Activated T-cell treated with anti-CD3 and anti-CD28 coated beads for 24 hours (primary cell): ENCODE data around the gene OR2L2.
"Not testable (repeated sequence)": the region's sequence is repeated elsewhere in the genome, so short reads cannot be mapped to it uniquely, and the experiment has no call there.

Experiments
- DNase-seq: peaks from one replicate; pipeline ENCODE4 v3.0.0-alpha.2; 2020; ENCODE audit warnings: low read depth

Gene OR2L2

GRCh38 chr1:248029770-248030169 lies at the start of gene OR2L2:
Gene OR2L2 (plus strand): TSS chr1:248030070. CDS start chr1:248038268, 8,198 bp downstream.
- DNase-seq = no peak

- no peak for DNase-seq
These were observed 36.9 kb upstream of the OR2L2 start for GRCh38 chr1:247992986-247993385.

DNA sequence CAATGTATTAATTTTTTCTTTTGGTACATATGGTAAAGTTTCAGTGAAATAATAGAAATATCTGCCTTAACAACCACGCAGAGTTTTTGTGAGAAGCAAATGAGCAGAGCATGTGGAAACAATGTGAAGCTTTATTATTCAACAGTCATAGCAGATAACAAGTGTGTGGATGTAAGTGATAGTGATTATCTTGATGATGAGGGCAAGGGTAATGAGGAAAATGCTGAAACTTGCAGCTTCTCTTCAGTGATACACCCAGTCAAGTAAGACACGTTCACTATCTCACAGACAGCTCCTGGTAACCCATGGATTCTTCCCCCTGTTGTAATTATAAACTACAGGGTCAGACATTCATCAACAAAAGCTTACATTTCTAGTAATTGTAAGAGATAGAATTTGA lies 31.1 kb upstream of the OR2L2 start:
- no peak for DNase-seq

DNA sequence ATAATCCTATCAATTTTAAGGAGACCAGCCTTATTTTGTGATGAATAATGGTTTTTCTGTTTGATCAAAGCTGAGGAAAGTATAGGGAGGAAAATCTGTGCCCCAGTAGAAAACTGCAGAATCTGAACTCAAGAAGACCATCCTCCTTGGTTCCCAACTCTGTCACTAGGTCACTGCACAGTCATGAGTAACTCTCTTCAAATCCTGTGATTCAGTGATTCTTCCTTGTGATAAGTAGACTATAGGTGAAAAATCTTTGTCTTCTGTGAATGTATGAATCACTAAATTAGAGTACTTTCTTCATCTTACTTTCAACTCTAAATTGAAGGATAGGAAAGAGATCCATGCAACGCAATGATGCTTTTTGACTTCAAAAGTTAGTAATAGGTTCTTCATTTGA lies 29.7 kb upstream of the OR2L2 start:
- DNase-seq = no peak

DNA sequence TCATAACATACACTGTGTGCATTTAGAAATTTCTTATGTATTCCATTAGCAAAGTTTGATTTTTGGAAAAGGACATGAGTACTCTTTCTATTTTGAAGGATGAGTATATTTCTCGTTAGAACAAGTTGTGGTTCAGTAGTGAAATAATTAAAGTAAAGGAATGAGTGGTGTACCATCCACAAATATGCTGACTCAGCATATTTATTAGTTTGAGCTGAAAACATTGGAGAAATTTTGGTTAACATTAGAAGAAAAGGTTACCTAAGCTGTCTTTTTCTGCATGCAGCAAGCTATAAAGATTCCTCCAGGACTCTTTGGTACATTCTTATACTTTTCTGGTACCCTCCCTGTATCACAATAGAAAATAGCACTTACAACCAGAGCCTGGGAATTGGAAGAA lies 22.1 kb upstream of the OR2L2 start:
- no peak for DNase-seq

DNA sequence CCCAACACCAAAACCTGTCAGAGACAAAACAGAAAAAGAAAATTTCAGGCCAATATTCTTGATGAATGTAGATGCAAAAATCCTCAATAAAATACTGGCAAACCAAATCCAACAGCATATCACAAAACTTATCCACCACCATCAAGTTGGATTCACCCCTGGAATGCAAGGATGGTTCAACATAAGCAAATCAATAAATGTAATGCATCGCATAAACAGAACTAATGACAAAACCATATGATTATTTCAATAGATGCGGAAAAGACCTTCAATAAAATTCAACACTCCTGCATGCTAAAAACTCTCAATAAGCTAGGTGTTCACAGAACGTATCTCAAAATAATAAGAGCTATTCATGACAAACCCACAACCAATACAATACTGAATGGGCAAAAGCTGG lies 20.2 kb upstream of the OR2L2 start:
- DNase-seq = no peak

DNA sequence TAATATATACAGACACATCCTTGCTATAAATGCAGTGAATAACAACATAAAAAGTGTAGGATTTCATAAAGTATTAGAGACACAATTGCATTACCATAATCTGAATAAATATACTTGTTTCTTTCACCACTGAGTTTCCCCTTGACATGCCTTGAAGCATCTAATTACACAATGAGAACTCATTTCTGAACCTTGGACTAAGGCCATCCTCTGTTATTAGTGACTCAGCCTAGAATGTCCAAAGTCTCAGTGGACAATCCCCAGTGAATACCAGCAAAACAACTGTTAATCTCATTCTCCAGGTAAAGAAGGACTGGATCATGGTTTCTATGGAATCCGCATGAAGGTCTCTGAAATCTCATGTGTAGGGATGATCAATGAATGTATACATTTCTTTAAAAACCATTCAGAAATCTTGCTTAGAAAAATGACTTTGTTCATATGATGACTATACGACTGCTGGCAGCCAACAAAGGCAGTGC lies 16.6 kb upstream of the OR2L2 start, which contains the start of gene OR2L5:
TSS of gene OR2L5 (plus strand) at position 432 of the 482 bp plus-strand sequence. CDS start 8,288 bp downstream, outside the sequence.
- no peak for DNase-seq

GRCh38 chr1:248015803-248016202 lies 14.1 kb upstream of the OR2L2 start:
- no peak for DNase-seq

GRCh38 chr1:248045209-248045608 lies 15.3 kb downstream of the OR2L2 start:
- DNase-seq = no peak

DNA sequence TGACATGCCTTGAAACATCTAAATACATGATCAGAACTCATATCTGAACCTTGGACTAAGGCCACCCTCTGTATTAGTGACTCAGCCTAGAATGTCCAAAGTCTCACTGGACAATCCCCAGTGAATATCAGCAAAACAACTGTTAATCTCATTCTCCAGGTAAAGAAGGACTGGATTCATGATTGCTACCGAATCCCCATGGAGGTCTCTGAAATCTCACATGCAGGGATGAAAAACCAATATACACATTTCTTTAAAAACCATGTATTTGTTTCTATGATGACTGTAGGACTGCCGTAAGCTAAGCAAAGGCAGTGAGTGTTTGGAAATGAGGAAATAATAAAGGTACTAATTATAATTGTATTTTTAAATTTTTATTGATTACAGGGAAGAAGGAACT lies 16.7 kb downstream of the OR2L2 start, which contains the start of gene OR2L3:
TSS of gene OR2L3 (plus strand) at position 301 of the 400 bp plus-strand sequence. CDS start 13,846 bp downstream, outside the sequence.
- no peak for DNase-seq

DNA sequence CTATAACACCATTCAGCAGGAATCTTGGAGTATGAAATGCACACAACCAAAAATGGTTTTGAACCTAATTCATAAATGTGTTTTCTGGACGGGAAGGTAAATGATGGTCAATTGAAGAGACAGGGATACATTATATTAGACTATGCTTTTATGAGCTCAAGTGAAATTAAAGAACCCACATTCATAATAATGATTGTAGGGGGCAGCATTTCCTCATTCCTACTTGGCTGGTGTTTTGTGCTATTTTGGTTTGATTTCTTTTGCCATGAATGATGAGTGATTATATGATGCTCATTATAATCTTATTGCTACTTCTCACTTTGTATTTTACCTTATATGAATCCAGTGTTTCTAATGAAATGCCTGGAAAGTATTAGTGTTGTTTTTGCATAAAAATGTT lies 17.1 kb downstream of the OR2L2 start:
- DNase-seq = no peak

DNA sequence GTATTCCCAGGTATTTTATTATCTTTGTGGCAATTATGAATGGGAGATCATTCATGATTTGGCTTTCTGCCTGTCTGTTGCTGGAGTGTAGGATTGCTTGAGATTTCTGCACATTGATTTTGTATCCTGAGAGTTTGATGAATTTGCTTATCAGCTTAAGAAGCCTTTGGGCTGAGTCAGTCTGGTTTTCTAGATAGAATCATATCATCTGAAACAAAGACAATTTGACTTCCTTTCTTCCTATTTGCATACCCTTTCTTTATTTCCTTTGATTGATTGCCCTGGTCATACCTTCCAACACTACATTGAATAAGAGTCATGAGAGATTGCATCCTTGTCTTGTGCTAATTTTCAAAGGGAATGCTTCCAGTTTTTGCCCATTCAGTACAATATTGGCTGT lies 24.8 kb downstream of the OR2L2 start:
- no peak for DNase-seq

DNA sequence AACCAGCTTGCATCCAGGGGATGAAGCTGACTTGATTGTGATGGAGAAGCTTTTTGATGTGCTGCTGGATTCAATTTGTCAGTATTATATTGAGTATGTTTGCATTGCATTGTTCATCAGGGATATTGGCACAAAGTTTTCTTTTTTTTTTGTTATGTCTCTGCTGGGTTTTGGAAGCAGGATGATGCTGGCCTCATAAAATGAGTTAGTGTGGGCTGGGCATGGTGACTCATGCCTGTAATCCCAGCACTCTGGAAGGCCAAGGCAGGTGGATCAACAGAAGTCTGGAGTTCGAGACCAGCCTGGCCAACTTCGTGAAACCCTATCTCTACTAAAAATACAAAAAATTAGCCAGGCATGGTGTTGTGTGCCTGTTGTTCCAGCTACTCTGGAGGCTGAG lies 25.4 kb downstream of the OR2L2 start:
- DNase-seq = no peak

DNA sequence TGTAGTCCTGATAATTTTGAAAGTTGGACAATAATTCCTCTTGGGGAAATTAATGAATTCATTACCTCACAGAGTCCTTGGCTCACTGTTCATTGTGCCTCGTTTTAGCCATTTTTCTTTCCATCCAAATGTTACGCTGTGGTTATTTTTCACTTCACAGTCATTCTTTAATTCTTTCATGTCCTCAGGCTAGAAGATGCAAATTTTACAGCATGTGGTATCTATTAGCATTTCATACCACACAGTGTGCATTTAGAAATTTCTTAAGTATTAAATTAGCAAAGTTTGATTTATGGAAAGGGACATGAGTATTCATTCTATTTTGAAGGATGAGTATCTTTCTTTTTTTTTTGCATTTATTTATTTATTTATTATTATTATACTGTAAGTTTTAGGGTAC lies 35.2 kb downstream of the OR2L2 start:
- no peak for DNase-seq

- DNase-seq = no peak
These were observed 35.7 kb downstream of the OR2L2 start for GRCh38 chr1:248065604-248066003.

- DNase-seq = not testable (repeated sequence)
These were observed 54.0 kb downstream of the OR2L2 start for GRCh38 chr1:248083864-248084263.
